Myocyte (in vitro differentiated cells): ENCODE measurements around the gene TMED8. TPM values are rescaled to one million over a fixed set of nuclear protein-coding genes. Genes with fewer than 3 reads are reported as not detected.
"Not testable (repeated sequence)": the region's sequence is repeated elsewhere in the genome, so short reads cannot be mapped to it uniquely, and the experiment has no call there.

ENCODE experiments used
- DNase-seq: peaks from one replicate; pipeline ENCODE4 v3.0.0-alpha.2; 2012; ENCODE audit warnings: low read depth
- total RNA-seq: library from RNA; depleted of rRNA; stranded (reverse); fragments of >200 nt; gene quantifications from 2 replicates; pipeline ENCODE4 v1.2.3, GENCODE V29; 2014

Gene TMED8
- total RNA-seq, 1 donor from 2014 or later: 5.5 TPM

DNA sequence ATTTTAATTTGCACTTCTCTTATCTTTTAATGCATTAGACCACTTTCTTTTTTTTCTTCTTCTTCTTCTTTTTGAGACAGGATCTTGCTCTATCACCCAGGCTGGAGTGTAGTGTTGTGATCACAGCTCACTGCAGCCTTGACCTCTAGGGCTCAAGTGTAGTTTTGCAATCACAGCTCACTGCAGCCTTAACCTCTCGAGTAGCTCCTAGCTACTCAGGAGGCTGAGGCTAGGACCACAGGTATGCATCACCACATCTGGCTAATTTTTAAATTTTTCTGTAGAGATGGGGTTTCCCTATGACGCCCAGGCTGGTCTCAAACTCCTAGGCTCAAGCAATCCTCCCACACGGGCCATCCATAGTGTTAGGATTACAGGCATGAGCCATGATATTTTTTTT, 12.7 kb downstream of the TMED8 start:
- DNase-seq: no peak

DNA sequence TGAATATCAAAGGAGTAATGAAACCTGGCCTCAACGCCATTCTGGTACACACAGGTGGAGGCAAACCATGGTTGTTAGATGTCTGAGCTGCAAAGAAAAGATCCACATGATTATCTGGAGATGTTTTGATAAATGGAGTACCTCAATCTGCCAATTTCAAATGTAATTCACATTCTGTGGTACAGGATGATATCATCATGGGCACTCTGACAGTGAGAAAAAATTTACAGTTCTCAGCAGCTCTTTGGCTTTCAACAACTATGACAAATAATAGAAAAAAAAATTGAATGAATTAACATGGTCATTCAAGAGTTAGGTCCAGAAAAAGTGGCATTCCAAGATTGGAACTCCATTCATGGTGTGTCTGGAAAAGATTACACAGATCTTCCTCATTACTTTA, 17.3 kb downstream of the TMED8 start:
- no peak for DNase-seq

DNA sequence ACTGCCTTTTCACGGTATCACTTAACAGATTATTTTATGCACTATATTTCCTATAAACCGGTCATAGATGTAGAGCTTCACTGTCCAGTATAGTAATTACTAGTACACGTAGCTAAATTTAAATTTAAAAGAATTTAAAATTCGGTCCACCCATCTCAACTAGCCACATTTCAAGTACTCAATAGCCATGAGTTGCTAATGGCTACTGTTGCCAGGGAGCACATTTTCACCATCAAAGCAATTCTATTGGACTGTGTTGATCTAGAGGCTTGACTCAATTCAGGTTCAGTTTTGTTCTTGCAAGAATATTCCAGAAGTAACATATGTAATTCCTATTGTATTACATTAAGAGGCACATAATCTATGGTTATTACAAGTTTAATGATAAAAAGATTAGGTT, 20.0 kb downstream of the TMED8 start:
- DNase-seq: no peak

DNA sequence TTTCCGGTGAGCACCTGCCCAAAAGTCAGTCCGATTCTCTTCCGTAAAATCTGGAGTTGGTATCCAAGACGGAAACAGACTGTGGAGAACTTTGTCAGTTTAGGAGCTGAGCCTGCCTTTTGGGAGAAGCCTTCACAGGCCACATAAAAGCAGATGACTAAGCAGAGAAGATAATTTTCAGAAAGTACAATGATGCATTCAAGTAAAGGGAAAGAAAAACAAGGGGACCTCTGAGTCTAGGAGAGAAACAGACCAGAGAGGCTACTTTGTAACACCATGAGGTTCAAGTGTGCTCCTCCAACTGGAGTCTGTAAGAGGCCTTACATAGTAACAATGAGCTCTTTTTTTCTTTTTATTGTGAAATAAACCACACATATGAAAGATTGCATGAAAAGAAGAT, 21.1 kb downstream of the TMED8 start:
- no peak for DNase-seq

- no peak for DNase-seq
Measured at GRCh38 chr14:77353469-77354141, 23.3 kb downstream of the TMED8 start.

DNA sequence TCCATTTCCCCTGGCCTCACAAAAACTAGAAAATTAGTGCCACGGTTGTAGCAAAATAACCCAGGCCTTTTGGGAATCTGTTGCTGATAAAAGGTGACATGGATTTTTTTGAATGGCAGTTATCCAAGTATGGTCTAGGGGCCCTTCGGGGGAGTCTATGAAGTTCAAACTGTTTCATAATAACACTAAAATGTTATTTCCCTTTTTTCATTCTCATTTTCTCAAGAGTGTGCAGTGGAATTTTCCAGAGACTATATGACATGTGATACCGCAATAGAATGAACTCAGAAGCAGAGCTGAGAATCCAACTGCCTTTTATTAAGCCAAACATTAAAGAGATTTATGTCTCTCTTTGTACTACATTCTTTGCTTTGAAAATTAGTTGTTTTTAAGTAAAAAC, 29.1 kb downstream of the TMED8 start:
- no peak for DNase-seq

- DNase-seq: no peak
Measured at GRCh38 chr14:77346495-77346894, 30.4 kb downstream of the TMED8 start.

DNA sequence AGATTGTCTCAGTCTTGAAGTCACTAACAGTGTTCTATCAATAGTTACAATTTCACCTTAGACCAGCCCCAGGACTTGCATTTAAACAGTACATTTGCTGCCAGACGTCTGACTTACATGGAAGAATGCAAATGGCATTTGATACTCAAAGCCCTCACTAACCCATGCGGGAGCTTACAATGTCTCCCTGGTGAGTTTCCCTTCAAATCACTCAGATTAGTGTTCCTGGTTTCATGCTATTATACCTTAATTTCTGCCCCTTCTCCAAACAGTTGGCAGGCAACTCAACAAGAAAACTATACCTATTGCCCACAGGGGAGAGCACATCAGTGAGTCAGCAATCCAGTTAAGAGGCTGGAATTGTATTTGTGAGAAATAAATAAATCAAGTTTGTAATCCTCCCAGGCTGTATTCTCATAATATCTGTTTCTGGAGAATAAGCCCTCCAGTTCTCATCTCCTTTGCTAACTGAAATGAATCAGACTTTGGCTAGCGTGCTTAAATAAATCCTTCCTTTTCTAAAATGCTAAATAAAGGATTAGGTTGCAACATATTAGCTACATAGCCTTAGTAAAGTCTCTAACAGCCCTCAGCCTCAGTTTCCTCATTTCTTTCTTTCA, 32.4 kb downstream of the TMED8 start:
- DNase-seq: no peak

- DNase-seq: no peak
Measured at GRCh38 chr14:77343662-77344061, 33.2 kb downstream of the TMED8 start.

DNA sequence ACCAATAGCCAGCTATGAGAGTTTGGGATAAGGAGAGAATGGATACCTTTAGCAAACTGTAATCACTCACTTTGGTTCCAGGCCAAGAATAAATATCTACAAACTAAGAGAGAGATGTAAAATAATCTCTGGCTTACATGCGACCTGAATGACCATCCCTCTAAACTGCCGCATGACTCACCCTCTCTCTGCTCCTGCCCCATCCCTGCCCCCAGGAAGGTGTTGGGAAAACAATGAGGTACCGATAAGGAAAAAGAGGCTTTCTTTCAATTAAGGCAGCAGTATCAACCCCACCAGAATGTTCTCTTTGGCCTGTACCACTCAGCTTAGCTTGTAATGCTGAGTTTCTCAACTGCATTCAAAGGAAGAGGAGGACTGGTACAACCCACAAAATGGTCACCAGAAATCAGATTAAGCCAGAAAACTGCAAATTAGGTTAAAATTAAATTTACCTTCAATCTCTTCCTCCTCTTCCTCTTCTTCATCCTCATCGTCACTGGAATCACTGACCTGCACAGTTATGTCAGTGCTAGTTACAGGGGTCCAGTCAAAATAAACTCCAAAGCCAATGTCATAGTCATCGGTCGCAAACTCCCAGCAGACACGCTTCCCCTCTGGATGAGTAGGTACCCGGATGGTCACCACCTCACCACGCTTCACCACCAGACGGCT, 34.0 kb downstream of the TMED8 start:
- DNase-seq: no peak

DNA sequence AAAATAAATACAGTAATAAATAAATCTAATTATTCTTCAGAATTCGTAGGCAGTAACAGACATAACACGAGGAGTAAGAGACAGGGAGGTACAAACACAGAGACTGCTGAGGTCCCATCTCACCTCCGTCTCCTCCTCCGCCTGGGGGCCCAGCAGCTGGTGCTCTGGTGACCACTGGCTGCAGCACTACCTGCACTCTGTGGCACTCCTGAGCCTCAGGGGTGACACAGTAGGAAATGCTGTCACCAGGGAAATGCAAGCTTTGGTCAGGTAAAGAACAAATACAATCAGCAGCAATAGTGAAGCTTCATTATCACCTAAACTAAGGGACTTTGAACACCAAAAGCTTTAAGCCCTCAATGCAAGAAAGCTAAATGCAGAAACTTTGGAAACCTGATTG, 36.5 kb downstream of the TMED8 start:
- no peak for DNase-seq

GRCh38 chr14:77339407-77339806, 37.5 kb downstream of the TMED8 start:
- DNase-seq: no peak

- DNase-seq: no peak
Measured at GRCh38 chr14:77338302-77338701, 38.6 kb downstream of the TMED8 start.

GRCh38 chr14:77337880-77338279, 39.0 kb downstream of the TMED8 start:
- no peak for DNase-seq

GRCh38 chr14:77337255-77337654, 39.6 kb downstream of the TMED8 start:
- not testable (repeated sequence) for DNase-seq

- no peak for DNase-seq
Measured at GRCh38 chr14:77335576-77335975, 41.3 kb downstream of the TMED8 start.

GRCh38 chr14:77329872-77330271, 47.0 kb downstream of the TMED8 start:
- no peak for DNase-seq

DNA sequence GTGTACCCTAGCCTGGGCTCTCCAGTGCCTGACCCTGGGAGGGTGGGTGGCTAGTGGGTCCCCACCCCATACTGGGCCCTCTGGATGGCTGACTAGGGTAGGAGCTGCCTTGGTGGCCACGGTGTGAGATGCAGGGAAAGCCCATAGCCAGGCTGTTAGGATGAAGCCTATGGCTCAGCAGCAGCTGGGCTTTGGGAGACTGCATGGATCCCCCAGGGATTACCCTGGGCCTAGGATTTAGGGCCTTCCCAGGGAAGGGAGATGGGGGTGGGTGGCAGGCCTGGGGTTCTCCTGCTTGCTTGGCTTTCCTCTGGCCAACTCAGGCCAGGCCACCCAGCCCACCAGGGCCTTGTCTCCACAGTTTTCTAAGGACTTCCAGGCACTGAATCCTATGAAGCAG, 49.8 kb downstream of the TMED8 start:
- no peak for DNase-seq

DNA sequence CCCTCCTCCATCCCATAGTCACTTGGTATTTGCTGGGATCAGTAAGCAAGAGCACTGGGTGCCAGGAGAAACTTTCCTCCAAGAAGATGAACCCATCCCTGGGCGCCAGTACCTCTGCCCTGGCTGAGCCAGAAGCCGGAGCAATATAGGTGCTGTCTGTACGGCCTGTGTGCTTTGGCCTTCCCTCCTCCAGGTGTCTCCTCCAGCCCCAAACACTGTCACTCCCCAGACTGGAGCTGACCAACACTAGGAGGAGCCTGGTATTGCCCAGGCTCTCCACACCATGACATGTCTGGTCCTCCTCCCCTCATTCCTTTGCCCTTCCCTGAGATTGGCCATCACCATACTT, 51.2 kb downstream of the TMED8 start:
- no peak for DNase-seq

DNA sequence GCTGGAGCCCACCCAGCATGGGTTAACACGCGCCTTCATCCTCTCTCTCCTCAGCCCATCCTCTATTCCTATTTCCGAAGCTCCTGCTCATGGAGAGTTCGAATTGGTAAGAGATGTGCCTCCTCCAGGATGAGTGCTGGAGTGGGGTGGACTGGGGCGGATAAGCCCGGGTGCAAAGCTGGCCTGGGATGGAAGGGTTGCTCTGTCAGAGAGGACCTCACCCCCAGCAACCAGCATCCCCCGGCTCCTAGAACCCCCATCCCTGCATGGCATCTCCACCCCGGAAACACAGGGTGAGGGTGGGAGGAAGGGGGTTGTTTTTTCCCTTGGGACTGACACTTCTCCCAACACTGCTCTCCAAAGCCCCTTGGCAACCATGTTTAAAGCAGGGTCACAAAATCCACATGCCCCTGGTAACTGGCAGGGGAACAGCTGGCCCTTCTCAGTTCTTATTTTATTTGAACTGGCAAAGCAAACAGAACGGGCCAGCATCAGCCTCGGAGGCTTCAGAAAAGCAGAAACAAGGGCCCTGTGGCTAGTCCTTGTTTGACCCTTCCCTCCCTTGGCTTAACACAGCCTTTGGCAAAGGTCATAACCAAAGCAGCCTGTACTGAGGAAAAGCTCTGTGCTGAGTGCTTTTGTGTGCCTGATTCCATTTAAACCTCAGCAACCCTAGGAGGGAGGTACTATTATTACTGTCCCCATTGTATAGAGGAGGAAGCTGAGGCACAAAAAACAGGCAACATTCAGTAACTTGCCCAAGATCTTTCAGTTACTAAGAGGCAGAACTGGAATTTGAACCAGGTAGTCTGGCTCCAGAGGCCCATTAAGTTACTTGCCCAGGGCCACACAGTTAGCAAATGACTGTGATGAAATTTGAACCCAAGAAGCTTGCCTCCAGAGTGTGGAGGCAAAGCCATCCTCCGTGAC, 51.8 kb downstream of the TMED8 start:
- DNase-seq: no peak

- DNase-seq: no peak
Measured at GRCh38 chr14:77324289-77324688, 52.6 kb downstream of the TMED8 start.

- no peak for DNase-seq
Measured at GRCh38 chr14:77323571-77323970, 53.3 kb downstream of the TMED8 start.
